Mucosa of rectum (tissue), 2 donors: ENCODE measurements around the gene CAMK1.

Experiments
- H3K27ac ChIP-seq, 2 donors: one replicate each; pipeline ENCODE4 v1.7.0; 2013; ENCODE audit warnings: inconsistent platforms in 2 of 2, low read depth in 2 of 2, low read length in 2 of 2
- H3K27me3 ChIP-seq, 2 donors: one replicate each; pipeline ENCODE4 v1.7.0; 2013; ENCODE audit warnings: low read length in 2 of 2; ENCODE audit not compliant: control insufficient read depth in 2 of 2, insufficient read depth in 2 of 2
- H3K36me3 ChIP-seq, 2 donors: one replicate each; pipeline ENCODE4 v1.7.0; 2013; ENCODE audit warnings: low read length in 2 of 2; ENCODE audit not compliant: control insufficient read depth in 2 of 2, insufficient read depth in 2 of 2
- H3K4me1 ChIP-seq, 2 donors: one replicate each; pipeline ENCODE4 v1.7.0; 2013; ENCODE audit warnings: low read length in 2 of 2, mild to moderate bottlenecking in 1 of 2; ENCODE audit not compliant: control insufficient read depth in 2 of 2, insufficient read depth in 2 of 2
- H3K4me3 ChIP-seq, 2 donors: one replicate each; pipeline ENCODE4 v1.7.0; 2013; ENCODE audit warnings: low read length in 2 of 2
- H3K9ac ChIP-seq, 2 donors: one replicate each; pipeline ENCODE4 v1.7.0; 2013; ENCODE audit warnings: low read length in 2 of 2, low read depth in 1 of 2, mild to moderate bottlenecking in 1 of 2
- H3K9me3 ChIP-seq, 2 donors: one replicate each; pipeline ENCODE4 v1.7.0; 2013; ENCODE audit warnings: low read length in 2 of 2; ENCODE audit not compliant: control insufficient read depth in 2 of 2
- donor health status: healthy.
- donor health status: Normal muscosa, but diverticular disease.

Gene CAMK1

DNA sequence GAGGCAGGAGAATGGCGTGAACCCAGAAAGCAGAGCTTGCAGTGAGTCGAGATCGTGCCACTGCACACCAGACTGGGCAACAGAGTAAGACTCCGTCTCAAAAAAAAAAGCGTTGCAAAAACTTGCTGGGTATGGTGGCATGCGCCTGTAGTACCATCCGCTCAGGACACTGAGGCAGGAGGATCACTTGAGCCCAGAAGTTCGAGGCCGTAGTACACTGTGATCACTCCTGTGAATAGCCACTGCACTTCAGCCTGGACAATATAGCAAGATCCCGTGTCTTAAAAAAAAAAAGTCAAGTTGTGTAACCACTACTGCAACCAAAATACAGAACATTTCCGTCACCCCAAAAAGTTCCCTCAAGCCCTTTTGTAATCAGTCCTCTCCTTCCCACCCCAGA, 24.7 kb upstream of the CAMK1 start:
- no peak overlapping the region for H3K4me3 ChIP-seq
- peaks cover 34 to 43% of the 10 kb centered on the region in 2 donors for H3K36me3 ChIP-seq
- no peak overlapping the region for H3K27ac ChIP-seq

DNA sequence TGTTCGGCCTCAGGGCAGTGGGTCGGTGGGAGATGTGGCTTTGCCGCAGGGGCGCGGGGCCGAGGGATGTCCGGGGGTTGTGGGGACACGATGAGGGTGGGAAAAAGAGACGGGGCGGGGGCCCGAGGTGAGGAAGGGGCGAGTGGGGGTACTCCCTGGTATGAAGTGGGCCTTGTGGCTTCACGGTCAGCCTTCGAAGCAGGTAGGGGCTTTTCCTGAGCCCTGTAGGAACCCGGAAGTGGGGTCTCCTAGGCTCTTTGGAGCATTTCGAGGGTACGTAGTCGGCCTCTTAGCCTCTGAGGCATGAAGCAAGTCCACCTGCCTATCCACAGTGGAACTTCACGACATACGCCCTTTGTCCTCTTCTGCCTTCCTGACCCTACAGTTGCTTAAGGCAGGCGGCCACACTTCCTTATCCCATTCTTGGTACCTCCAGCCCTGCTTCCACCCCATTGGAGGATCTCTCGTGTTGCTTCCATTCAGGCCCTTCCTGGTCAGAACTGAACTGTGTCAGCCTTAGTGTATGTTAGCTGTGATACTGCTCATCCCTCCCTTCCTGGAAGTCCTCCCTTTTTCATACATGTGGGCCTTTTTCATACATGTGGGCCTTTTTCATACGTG, 23.5 kb upstream of the CAMK1 start:
- Histone ChIP-seq H3K4me3 (peak overlapping the region; percentile 95 to 98), H3K9ac (peak overlapping the region; percentile 95 to 99), H3K36me3 (peaks cover 29 to 38% of the 10 kb centered on the region in 2 donors), H3K27ac (peak overlapping the region; percentile 95 to 96), H3K4me1 (peaks cover 17 to 20% of the 10 kb centered on the region in 2 donors), H3K27me3 (no peaks in the 10 kb centered on the region), H3K9me3 (no peaks in the 10 kb centered on the region)

More for the DNA sequence above, 24.7 kb upstream of the CAMK1 start:
- Histone ChIP-seq H3K4me1 (peaks cover 17 to 20% of the 10 kb centered on the region in 2 donors), H3K9ac (no peak overlapping the region), H3K27me3 (no peaks in the 10 kb centered on the region), H3K9me3 (no peaks in the 10 kb centered on the region)

DNA sequence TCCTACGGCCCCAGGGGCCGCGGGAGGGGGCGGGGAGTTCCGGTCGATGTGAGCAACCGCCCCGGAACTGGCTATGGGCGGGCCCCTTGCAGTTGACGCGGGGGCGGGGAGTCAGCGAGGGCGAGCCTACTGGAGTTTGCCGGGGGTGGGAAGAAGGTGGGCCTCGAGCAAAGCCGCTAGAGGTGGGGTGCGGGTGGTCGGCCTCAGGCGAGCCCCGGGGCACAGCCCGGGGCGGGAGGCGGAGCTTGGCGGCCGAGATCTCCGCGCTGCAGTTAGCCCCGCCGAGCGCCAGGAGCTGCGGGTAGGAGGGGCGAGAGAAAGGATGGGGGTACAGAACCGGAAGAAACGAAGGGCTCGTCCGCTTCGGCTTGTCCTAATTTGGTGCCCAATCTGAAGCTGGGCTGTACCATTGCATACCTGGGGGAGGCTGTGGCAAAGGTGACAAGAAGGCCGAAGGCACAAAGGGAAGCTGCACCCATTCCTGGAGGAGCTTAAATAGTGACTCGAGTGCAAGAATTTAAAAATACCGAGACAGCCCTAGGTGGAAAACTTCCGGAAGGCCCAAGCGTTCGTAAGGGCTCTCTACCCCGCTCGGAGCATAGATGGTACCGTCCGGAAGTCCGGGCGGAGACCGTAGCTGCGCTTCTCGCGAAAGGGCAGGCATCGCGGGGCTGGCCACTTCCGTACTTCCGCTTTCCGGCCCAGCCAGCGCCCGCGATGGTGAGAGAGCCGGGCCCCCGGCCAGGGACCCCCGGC, 22.8 kb upstream of the CAMK1 start, which contains the start of the genes ARPC4 and TADA3:
Gene ARPC4 (plus strand): TSS at position 678 of the 756 bp plus-strand sequence. CDS start 40 bp downstream, at position 718.
Gene TADA3 (minus strand): TSS at position 69 of the 756 bp plus-strand sequence. CDS start 1,007 bp downstream, outside the sequence.
- H3K4me3 ChIP-seq: peak within 1 kb of the TSS; percentile 95 to 98
- peak within 1 kb of the TSS; percentile 95 to 99 for H3K9ac ChIP-seq
- peak within 1 kb of the TSS; percentile 95 to 96 for H3K27ac ChIP-seq
- peaks cover 26 to 31% of the 10 kb centered on the region in 2 donors for H3K36me3 ChIP-seq
- H3K4me1 ChIP-seq: peaks cover 17 to 20% of the 10 kb centered on the region in 2 donors
- H3K27me3 ChIP-seq: no peaks in the 10 kb centered on the region
- H3K9me3 ChIP-seq: no peaks in the 10 kb centered on the region

DNA sequence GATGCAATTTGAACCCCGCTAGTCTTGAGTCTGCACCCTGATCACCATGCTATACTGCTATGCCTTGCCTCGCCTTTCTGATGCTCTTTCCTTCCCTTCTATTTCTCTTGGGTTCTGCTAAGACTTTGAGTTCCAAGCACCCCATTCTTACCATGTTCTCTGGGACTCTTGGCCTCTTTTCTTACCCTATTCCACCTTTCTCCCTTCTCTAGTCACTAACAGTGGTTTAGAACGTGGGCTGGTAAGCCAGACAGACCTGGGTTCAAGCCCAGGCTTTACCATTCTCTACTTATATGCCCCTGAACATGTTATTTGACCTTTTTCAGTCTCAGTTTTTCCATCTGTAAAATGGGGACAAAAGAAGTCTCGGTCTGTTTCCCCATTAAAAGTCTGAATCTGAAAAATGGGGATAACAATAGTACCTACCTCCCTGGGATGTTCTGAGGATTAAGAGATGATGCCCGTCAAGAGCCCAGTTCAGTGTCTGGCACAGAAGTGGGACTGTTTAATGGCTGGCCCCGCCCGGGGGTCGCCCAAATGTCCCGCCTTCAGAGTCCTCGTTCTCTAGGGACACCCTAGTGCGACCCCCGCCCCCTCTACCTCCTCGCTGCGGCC, 22.1 kb upstream of the CAMK1 start:
- peak overlapping the region; percentile 95 to 99 for H3K9ac ChIP-seq
- H3K27ac ChIP-seq: peak overlapping the region; percentile 95 to 96
- H3K4me1 ChIP-seq: peaks cover 17 to 20% of the 10 kb centered on the region in 2 donors
- peaks cover 26 to 34% of the 10 kb centered on the region in 2 donors for H3K36me3 ChIP-seq
- H3K27me3 ChIP-seq: no peaks in the 10 kb centered on the region
- no peaks in the 10 kb centered on the region for H3K9me3 ChIP-seq
- H3K4me3 ChIP-seq: peak overlapping the region; percentile 95 to 98

DNA sequence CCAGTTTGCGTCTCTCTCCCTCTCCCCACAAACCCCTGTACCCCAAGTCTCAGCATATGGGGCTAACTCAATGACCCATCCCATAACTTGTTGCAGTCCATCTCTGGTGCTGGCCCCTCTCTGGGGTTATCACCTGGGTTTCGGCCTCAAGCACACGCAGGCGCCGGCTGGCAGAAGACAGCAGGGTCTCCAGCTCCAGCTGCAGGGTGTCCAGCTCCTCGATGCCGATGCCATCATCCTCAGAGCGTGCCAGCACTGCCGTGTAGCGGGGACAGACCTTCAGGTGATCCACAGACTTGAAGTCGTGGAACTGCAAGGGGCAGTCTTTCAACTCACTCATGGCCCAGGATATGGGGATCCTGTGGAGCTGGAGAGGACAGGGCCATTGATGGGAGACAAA, 21.4 kb upstream of the CAMK1 start:
- Histone ChIP-seq H3K27me3 (no peaks in the 10 kb centered on the region), H3K4me3 (no peak overlapping the region), H3K27ac (no peak overlapping the region), H3K9ac (no peak overlapping the region), H3K9me3 (no peaks in the 10 kb centered on the region), H3K4me1 (peaks cover 17 to 20% of the 10 kb centered on the region in 2 donors), H3K36me3 (peaks cover 31 to 41% of the 10 kb centered on the region in 2 donors)

DNA sequence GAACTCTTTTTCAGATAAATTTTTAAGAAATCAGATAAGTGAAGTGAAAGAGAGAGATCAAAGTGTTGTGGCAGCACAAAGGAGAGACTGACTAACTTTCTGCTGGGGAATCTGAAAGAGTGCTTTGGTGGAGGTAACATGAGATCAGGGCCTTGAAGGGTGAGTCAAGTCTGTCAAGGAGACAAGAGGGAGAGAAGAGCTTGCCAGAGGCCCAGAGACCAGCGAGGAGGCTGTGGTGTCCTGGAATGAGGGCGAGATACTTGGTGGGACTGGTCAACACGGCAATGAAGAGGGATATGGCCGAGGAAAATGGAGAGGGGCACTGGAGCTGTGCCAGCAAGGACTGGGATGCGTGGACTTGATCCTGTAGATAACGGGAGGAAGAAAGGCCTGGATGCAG, 18.0 kb upstream of the CAMK1 start:
- no peaks in the 10 kb centered on the region for H3K9me3 ChIP-seq
- H3K4me1 ChIP-seq: peaks cover 3 to 8% of the 10 kb centered on the region in 2 donors
- no peak overlapping the region for H3K27ac ChIP-seq
- H3K4me3 ChIP-seq: no peak overlapping the region
- H3K9ac ChIP-seq: no peak overlapping the region
- H3K27me3 ChIP-seq: no peaks in the 10 kb centered on the region
- H3K36me3 ChIP-seq: peaks cover 40 to 52% of the 10 kb centered on the region in 2 donors

DNA sequence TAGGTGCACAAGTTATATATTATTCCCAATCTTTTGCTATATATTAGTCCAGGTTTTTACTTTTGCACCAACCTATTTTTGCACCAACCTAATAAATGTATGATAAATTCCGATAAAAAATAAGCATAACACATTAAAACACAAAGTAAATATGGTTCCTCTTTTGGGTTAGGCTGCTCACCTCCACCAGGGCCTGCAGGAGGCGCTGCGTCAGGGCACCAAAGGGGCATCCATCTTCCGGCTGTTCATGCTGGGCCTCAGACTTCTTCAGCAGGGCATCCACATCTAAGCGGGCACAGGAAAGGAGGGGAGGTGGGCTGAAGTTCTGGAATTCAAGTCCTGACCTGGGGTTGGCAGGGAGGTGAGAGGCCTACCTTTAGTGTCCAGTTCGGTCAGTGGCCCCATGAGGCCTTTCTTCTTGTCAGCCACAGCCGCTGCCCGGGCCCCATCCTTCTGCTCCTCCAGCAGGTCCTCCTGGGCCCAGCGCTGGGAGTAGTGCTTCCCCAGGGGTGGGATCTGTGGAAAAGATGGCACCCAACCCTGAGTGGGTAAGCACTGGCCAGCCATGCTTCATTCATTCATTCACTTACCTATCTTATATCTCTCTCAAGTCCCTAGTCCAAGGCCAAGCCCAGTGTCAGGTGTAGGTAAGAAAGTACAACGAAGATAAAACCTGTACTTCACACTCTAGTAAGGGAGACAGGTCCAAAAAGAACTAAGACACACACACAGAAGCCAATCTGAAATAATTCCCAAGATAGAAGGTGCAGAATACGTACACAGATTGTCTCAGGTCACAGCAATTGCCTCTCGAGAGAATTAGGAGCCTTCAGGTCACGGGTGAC, 17.3 kb upstream of the CAMK1 start:
- Histone ChIP-seq H3K27me3 (no peaks in the 10 kb centered on the region), H3K27ac (no peak overlapping the region), H3K4me3 (no peak overlapping the region), H3K4me1 (peaks cover 3 to 8% of the 10 kb centered on the region in 2 donors), H3K9me3 (no peaks in the 10 kb centered on the region), H3K9ac (no peak overlapping the region), H3K36me3 (peaks cover 47 to 57% of the 10 kb centered on the region in 2 donors)

DNA sequence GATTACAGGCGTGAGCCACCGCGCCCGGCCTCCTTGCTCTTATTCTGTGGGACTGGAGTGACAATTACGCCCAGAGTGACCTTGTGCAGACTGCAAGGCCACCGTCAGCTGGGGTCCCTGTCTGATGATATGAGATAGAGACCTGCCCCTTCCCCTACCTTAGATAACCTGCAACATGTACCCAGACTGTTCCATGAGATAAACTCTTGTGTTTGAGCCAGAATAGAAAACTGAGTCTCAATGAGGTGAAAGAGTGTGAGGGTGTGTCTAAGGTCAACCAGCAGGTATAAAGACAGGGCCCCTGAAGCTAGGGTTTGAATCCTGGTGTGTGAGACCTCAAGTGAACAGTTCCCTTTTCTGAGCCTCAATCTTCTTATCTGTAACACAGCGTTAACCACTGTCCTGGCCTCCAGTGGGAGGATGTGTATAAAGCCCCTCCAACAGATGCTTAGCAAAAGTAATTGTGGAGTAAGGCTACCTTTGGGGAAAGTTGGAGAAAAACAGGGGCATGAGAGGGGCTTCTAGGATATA, 16.5 kb upstream of the CAMK1 start:
- H3K4me1 ChIP-seq: peaks cover 0 to 1% of the 10 kb centered on the region in 2 donors
- H3K36me3 ChIP-seq: peaks cover 50 to 61% of the 10 kb centered on the region in 2 donors
- H3K9ac ChIP-seq: no peak overlapping the region
- H3K9me3 ChIP-seq: no peaks in the 10 kb centered on the region
- no peak overlapping the region for H3K27ac ChIP-seq
- H3K27me3 ChIP-seq: no peaks in the 10 kb centered on the region
- no peak overlapping the region for H3K4me3 ChIP-seq

DNA sequence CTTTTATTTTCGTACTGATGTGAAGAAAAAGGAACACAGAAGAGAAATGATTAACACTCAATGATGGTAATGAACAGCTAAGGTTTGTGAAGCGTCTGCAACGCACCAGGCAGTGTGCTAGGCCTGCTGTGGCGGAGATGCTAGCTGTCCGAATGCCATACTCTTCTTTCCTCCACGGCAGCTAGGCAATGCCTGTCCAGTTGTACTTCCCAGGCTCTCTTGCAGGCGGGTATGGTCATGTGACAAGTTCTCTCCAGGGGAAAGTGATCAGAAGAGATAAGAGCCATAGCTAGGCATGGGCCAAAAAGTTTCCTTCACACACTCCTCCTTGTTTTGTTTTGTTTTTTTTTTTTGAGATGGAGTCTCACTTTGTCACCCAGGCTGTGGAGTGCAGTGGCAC, 15.9 kb upstream of the CAMK1 start:
- Histone ChIP-seq H3K4me3 (no peak overlapping the region), H3K36me3 (peaks cover 51 to 63% of the 10 kb centered on the region in 2 donors), H3K9ac (no peak overlapping the region), H3K27ac (no peak overlapping the region), H3K4me1 (peaks cover 1 to 2% of the 10 kb centered on the region in 2 donors), H3K9me3 (no peaks in the 10 kb centered on the region), H3K27me3 (no peaks in the 10 kb centered on the region)
